HG03135 (cell line): ENCODE data around the gene SDF2L1.
"Not testable (repeated sequence)": the region's sequence is repeated elsewhere in the genome, so short reads cannot be mapped to it uniquely, and the experiment has no call there.

Source experiments
- ATAC-seq: cut with Tn5 transposase; IDR thresholded peaks from one replicate; pipeline ENCODE4 v1.9.1; 2021; ENCODE audit warnings: mild to moderate bottlenecking, moderate library complexity; ENCODE audit not compliant: unreplicated experiment

The SDF2L1 gene

DNA sequence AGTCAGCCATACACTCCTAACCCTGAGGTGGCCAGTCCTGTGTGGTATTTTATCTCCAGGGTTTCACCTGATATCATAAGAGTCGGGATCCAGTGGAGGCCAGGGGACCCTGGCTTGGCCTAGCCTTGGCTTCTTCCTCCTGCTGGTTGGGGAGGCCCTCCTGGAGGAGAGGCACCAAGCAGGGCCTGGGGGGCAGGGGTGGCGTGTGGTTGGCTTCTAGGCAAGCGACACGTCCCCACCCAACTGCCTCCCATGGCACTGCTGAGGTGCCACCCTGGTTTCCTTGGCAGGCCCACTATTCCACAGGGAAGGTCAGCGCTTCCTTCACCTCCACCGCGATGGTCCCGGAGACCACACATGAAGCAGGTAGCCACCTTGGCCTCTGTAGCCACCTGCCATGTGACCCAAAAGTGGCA, 44.1 kb downstream of the SDF2L1 start:
- no peak for ATAC-seq

GRCh38 chr22:21686634-21687393, 44.7 kb downstream of the SDF2L1 start:
- no peak for ATAC-seq

DNA sequence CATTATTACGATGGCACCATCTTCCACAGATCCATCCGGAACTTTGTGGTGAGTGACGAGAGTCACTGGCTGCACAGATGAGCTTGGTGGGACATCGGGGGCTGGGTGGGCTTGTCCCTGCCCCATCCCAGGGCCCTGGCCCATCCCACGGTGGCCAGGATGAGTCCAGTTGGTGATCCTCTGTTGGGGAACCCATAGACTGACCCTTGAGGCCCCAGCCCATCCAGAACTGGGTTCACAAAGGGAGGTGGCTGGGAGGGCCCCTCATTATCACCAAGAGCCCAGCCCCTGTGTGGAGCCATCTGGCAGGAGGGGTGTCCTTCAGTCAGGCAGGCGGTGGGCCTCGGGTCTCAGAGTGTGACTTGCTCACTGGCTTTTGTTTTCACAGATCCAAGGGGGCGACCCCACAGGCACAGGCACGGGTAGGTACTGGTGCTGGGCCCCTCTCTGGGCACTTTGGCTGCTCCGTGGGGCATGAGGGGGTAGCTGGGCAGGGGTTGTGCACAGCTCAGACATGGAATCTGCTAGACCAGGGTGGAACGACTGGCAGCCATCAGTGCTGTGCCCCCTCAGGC, 45.7 kb downstream of the SDF2L1 start:
- ATAC-seq = no peak

DNA sequence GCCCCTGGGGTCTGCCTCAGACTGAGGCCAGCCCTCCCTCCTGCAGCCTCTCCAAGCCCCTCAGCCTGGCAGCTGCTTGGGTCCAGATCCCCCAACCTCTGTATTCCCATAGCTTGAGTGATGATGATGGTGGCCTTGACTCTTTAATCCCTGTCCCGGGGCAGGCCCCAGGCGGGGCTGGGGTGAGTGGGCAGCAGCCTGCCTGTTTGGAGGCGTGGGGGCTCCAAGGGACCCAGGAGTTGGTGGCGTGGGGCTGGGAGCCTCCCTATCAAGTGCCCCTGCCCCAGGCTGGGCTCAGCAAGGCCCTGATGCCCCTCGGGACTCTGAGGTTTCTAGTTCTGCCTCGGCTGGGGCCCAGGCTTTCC, 46.2 kb downstream of the SDF2L1 start:
- ATAC-seq = no peak

DNA sequence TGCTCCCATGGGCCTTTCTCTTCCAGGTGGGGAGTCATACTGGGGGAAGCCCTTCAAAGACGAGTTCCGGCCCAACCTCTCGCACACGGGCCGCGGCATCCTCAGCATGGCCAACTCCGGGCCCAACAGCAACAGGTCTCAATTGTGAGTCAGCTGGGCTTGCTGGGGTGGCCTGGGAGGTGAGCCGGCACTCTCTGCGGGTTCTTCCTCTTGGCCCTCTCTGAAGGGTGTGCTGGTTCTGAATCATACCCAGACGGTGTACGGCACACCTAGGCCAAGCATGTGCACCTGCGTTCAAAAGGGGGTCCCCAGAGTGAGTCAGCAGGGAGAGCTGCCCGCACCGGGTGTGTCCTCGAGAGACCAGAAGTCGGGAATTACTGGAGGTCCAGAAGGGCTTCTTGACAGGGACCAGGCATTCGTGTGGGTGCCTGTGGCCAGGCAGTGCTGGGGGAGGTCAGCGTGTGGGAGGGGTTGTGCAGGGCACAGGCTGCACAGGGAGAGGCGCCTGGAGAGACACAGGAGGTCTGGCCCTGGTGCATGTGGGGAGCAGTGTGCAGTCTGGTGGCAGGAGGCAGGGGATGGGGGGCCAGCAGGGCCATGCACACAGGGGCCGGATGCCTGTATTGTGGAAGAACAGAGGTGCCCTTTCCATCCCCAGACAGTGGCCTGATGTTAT, 46.7 kb downstream of the SDF2L1 start:
- ATAC-seq = no peak

GRCh38 chr22:21690401-21690801, 48.3 kb downstream of the SDF2L1 start:
- no peak for ATAC-seq

DNA sequence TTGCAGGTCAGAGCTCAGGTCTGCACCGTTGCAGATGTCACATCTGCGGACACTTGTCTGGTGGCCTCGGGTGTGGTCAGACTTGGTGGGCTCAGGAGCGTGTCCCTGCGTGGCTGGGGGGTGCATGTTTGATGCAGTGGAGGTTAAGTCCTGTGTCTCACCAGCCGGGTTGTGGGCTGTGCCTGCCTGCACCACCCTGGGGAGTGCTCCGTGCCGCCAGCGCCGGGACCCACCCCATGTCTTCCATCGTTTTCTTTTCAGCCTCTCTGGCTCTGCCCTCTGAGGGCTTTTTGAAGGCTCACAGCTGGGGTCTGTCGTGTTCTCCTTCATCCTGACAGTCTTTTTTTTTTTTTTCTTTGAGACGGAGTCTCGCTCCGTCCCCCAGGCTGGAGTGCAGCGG, 49.7 kb downstream of the SDF2L1 start:
- no peak for ATAC-seq

DNA sequence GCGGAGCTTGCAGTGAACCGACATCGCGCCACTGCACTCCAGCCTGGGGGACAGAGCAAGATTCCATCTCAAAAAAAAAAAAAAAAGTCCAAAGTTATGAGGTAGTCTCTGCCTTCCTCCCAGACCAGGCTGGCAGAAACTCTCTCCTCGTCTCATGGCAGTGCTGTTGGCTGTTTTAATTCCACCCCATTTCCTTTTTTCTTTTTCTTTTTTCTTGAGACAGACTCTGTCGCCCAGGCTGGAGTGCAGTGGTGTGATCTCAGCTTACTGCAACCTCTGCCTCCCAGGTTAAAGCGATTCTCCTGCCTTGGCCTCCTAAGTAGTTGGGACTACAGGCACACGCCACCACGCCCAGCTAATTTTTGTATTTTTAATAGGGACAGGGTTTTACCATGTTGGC, 50.8 kb downstream of the SDF2L1 start:
- not testable (repeated sequence) for ATAC-seq

DNA sequence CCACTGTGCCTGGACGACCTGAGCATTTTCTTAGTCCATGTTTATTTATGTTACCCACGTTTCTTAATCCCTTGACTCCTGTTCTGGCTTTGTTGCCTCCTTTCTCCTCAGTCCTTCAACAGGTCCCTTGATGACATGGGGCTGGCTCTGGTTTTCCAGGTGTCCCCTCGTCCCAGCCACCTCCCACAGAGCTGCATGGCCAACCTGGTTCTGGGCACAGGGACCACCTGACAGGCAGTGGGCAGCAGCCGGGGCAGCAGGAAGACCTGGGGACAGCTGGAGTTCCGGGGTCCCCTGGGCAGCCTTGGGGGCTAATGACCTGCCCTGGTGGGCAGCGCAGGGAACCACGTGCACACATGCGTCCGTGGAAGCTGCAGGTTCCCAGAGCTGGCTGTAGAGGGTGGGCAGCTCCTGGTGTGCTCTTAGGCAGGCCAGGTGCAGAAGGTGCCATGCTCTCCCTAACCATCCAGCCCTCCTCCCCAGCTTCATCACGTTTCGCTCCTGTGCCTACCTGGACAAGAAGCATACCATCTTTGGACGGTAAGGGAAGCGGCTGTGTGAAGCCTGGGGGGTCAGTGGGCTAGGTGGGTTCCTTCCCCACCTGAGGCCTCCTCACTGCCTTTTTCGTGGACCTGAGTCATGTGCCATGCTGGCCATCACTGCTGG, 51.4 kb downstream of the SDF2L1 start:
- no peak for ATAC-seq
